GM18499 (cell line): ENCODE data around the gene LCLAT1.
"Not testable (repeated sequence)": the region's sequence is repeated elsewhere in the genome, so short reads cannot be mapped to it uniquely, and the experiment has no call there.

Source experiments
- ATAC-seq: cut with Tn5 transposase; IDR thresholded peaks from one replicate; pipeline ENCODE4 v1.9.1; 2021; ENCODE audit warnings: moderate number of reproducible peaks; ENCODE audit not compliant: insufficient read depth, unreplicated experiment

The LCLAT1 gene

GRCh38 chr2:30580391-30580790, 133.3 kb downstream of the LCLAT1 start:
- ATAC-seq, result no peak

GRCh38 chr2:30582521-30582920, 135.5 kb downstream of the LCLAT1 start:
- no peak for ATAC-seq

- no peak for ATAC-seq
Measured at GRCh38 chr2:30583204-30583749, 136.2 kb downstream of the LCLAT1 start.

DNA sequence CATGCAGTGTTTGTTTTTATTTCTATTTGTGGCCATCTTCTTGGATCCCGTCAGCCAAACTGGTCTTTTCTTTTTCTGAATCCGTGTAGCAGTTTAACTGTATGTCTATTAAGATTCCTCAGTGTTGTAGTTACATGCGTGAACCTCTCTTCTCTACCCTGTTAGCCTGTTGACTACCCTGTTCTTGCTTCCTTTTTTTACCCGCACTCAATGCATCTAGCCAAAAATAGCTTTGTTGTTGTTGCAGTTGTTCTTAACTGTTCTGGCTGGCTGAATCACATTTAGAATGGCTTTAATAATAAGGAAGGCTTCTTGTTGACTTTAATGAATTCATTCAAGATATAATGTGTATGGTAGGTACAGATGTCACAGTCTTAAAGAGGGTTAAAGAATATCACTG, 137.1 kb downstream of the LCLAT1 start:
- peak; percentile 63 for ATAC-seq

GRCh38 chr2:30588994-30589393, 141.9 kb downstream of the LCLAT1 start:
- ATAC-seq, result no peak

DNA sequence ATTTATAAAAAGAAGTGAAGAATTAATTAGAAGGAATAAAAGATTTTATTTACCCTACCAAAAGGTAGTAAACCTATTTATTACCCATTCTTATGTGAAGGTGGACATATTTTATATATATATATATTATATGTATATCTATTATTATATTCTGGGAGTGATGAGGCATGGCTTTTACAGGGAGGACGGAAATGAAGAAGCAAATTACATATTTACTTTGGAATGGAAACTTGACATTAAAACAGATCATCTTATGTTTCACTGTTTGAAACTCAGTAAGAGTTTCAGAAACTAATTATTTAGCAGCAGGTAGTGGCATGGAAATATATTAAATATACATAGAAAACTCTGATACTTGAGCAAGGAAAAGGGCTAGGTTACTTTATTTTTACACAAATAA, 143.4 kb downstream of the LCLAT1 start:
- no peak for ATAC-seq

GRCh38 chr2:30591186-30591585, 144.1 kb downstream of the LCLAT1 start:
- no peak for ATAC-seq

GRCh38 chr2:30601375-30601774, 154.3 kb downstream of the LCLAT1 start:
- ATAC-seq, result no peak

DNA sequence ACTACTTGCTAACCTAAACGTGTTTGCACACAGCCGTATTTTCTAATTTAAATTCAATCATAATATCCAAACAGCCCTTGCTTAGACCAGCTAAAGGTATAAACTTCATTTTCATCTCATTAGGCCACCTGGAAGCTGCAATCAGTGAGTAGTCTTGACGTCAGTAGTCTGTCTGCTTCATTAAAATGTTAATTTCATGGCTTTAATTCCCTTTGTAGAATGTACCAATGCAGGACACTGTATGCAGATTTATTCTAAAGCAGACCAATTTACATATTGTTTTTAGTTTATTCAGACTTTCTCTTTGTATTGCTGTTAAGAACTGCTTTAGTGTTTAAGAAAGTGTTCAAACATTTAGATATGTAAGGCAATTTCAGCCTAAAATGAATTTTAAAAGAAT, 158.2 kb downstream of the LCLAT1 start:
- ATAC-seq, result no peak

- no peak for ATAC-seq
Measured at GRCh38 chr2:30608643-30609042, 161.6 kb downstream of the LCLAT1 start.

GRCh38 chr2:30611583-30611982, 164.5 kb downstream of the LCLAT1 start:
- ATAC-seq, result no peak

DNA sequence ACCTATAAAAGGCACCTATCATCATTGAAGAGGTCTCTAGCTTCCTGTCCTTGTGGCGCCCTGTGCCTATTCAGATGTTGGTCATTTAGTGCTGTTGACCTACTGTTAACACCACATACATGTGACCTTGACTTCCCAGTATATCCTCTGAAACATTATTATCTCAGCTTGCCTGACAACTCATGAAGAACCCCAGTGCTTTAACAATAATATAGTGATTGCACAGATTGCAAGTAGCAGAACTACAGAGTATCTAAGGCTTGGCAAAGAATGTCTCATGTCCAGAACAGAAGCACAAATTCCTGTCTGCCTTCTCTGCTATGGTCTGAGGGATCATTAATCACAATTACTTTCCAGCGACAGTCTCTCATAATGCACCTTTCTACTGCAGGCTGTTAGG, 165.3 kb downstream of the LCLAT1 start:
- no peak for ATAC-seq

DNA sequence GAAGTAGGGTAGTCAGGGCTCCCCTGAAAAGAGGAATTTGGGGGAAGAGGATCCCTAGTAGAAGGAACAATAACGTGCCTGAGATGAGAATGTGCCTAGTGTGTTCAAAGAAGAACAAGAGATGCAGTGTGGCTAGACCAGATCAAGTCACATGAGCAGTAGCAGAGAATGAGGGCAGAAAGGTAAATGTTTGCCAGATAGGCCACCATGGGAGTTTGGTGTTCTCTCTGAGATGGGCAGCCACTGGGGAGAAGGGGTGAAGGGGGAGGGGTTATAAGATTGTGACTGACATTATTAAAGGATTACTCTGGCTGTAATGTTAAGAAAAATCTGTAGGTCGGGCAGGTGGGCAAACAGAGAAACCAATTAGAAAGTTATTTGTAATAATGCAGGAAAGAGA, 166.0 kb downstream of the LCLAT1 start:
- ATAC-seq, result no peak

DNA sequence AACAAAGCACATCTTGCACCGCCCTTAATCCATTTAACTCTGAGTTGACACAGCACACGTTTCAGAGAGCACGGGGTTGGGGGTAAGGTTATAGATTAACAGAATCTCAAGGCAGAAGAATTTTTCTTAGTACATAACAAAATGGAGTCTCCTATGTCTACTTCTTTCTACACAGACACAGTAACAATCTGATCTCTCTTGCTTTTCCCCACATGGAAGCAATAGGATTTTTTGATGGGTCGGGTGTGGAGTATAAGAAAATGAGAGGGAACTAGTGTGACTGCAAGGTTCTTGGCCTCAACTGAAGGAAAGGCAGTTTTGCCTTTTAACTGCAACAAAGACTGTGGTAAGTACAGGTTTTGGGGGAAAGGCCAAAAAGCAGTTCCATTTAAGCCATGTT, 167.2 kb downstream of the LCLAT1 start:
- not testable (repeated sequence) for ATAC-seq

- no peak for ATAC-seq
Measured at GRCh38 chr2:30615926-30616325, 168.9 kb downstream of the LCLAT1 start.

GRCh38 chr2:30620102-30620501, 173.1 kb downstream of the LCLAT1 start:
- no peak for ATAC-seq

GRCh38 chr2:30621836-30622235, 174.8 kb downstream of the LCLAT1 start:
- ATAC-seq, result no peak

DNA sequence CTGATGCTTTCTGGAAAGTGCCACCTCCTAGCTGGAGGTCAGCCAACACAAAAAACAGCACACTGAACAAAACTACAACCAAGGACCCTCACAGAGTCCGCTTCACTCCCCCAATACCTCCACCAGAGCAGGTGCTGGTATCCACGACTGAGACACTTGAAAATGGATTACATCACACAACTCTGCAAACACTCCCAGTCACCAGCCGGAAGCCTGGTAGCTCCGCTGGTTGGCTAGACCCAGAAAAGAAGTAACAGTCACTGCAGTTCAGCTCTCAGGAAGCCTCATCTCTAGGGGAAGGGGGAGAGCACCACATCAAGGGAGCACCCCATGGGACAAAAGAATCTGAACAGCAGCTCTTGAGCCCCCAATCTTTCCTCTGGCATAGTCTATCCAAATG, 175.4 kb downstream of the LCLAT1 start:
- no peak for ATAC-seq

DNA sequence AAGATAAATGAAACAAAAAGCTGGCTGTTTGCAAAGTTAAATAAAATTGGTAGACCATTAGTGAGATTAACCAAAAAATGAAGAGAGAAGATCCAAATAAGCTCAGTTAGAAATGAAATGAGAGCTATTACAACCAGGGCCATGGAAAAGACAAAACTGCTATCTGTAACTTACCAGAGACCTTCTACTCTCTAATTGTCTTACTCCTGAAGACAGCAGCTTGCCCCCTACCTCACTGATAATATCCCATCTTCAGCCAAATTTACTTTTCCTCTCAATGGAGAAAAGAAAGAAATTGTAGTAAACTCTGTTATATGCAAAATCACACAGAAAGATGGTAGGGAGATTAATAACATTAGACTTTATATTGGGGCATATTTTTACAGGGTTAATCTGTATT, 178.2 kb downstream of the LCLAT1 start:
- no peak for ATAC-seq

GRCh38 chr2:30625701-30626100, 178.7 kb downstream of the LCLAT1 start:
- ATAC-seq, result no peak

GRCh38 chr2:30626397-30626796, 179.4 kb downstream of the LCLAT1 start:
- ATAC-seq, result no peak

DNA sequence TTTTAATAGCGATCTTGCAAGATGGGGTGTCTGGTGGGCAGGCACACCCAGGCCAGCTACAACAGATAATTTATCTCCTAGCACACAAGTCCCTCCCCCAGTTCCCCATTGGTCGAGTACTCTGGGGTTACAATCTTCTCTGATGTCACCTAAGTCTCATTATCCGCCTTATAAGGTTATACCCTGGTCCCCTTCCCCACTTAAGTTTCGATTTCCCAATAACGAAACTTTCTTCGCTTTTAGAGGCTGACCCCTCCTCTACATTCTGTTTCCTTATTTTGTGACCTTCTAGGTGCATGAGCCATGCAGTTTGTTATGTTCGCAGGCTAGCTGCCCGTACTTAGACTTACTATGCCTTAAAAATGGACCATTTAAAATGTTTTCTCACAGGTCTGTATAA, 180.1 kb downstream of the LCLAT1 start:
- no peak for ATAC-seq

DNA sequence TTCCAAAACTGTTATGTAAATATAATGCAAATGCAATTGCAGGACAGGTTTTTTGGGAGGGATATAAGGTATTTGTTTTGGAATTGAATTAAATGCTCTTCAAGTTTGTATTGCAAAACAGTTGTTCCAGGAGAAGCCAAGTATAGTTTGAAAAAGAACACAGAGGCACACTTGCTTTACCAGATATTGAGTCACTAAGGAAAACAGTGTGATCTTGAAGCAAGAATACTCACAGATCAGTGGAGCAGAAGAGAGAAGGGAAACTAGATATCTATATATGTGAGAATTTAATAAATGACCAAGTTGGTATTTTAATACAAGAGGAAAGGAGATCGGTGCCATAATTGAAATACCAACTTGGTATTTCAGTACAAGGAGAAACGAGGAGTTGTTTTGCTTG, 181.3 kb downstream of the LCLAT1 start:
- no peak for ATAC-seq
